Measurements from ENCODE around the gene TYK2. TPM values are rescaled to one million over a fixed set of nuclear protein-coding genes. Genes with fewer than 3 reads are reported as not detected.

Gene TYK2
- total RNA-seq, 6 donors from 2014 or later = 91.5 to 569 (median 152) TPM

- ATAC-seq (ENCODE audit: low FRiP score in 2 of 2) = no peak
- H3K4me3 ChIP-seq = no peak overlapping the region
- 81 to 86% methylated on average over 3 of the region's 3 CpGs for WGBS, 2 donors
- no peaks in the 10 kb centered on the region for H3K9me3 ChIP-seq
- peaks cover 41 to 63% (median 59%) of the 10 kb centered on the region in 4 donors for H3K4me1 ChIP-seq
- H3K27ac ChIP-seq = no peak overlapping the region
- no peak for TF ChIP-seq POLR2AphosphoS5 (IDR thresholded peaks at IDR 0.05)
- TF ChIP-seq EP300 (IDR thresholded peaks at IDR 0.05) = no peak
- no peak for TF ChIP-seq POLR2A (IDR thresholded peaks at IDR 0.05)
- no peak for TF ChIP-seq CTCF (IDR thresholded peaks at IDR 0.05)
- no peaks in the 10 kb centered on the region for H3K36me3 ChIP-seq
- DNase-seq = no peak
- H3K27me3 ChIP-seq = peaks cover 2 to 48% (median 37%) of the 10 kb centered on the region in 4 donors
Measured at GRCh38 chr19:10422846-10423245, 42.5 kb upstream of the TYK2 start.

- Histone ChIP-seq H3K9me3 (no peaks in the 10 kb centered on the region), H3K36me3 (no peaks in the 10 kb centered on the region), H3K27me3 (peaks cover 2 to 56% (median 41%) of the 10 kb centered on the region in 4 donors), H3K27ac (no peak overlapping the region), H3K4me1 (peaks cover 42 to 67% (median 59%) of the 10 kb centered on the region in 4 donors), H3K4me3 (no peak overlapping the region)
- DNase-seq = no peak
- WGBS, 2 donors = 29 to 59% methylated on average over 4 of the region's 4 CpGs
- no peak for TF ChIP-seq CTCF (IDR thresholded peaks at IDR 0.05)
- peak in 1 of 2 donors; percentile 60 for TF ChIP-seq POLR2AphosphoS5 (IDR thresholded peaks at IDR 0.05)
- TF ChIP-seq EP300 (IDR thresholded peaks at IDR 0.05) = peak in 3 of 4 donors; percentile 16 to 78 (median 70)
- TF ChIP-seq POLR2A (IDR thresholded peaks at IDR 0.05) = no peak
- no peak for ATAC-seq (ENCODE audit: low FRiP score in 2 of 2)
Measured at GRCh38 chr19:10422046-10422461, 41.7 kb upstream of the TYK2 start.

- Histone ChIP-seq H3K27ac (no peak overlapping the region), H3K27me3 (peaks cover 2 to 62% (median 41%) of the 10 kb centered on the region in 4 donors), H3K9me3 (peaks cover 0 to 3% (median 0%) of the 10 kb centered on the region in 4 donors), H3K4me1 (peaks cover 46 to 73% (median 63%) of the 10 kb centered on the region in 4 donors), H3K36me3 (no peaks in the 10 kb centered on the region), H3K4me3 (peak overlapping the region in 1 of 4 donors; percentile 30)
- ATAC-seq (ENCODE audit: low FRiP score in 2 of 2) (no peak), DNase-seq (no peak)
- TF ChIP-seq POLR2AphosphoS5 (IDR thresholded peaks at IDR 0.05) (no peak), EP300 (IDR thresholded peaks at IDR 0.05) (no peak), CTCF (IDR thresholded peaks at IDR 0.05) (peak in 1 of 6 experiments; percentile 3)
- 20 to 47% methylated on average over 3 to 16 of the region's 17 CpGs for WGBS, 2 donors
Measured at GRCh38 chr19:10421240-10422045, 41.1 kb upstream of the TYK2 start.

GRCh38 chr19:10420444-10421239 is 40.3 kb upstream of the TYK2 start, which contains the start of gene PDE4A:
Gene PDE4A (plus strand): TSS chr19:10420538. CDS start chr19:10420765, 227 bp downstream.
- DNase-seq (peak in 1 of 2 donors; percentile 90), ATAC-seq (ENCODE audit: low FRiP score in 2 of 2) (no peak)
- H3K27ac ChIP-seq = no peak within 1 kb of the TSS
- peaks cover 0 to 3% (median 0%) of the 10 kb centered on the region in 4 donors for H3K9me3 ChIP-seq
- H3K4me1 ChIP-seq = peaks cover 54 to 81% (median 68%) of the 10 kb centered on the region in 4 donors
- WGBS, 2 donors = 2 to 4% methylated on average over 19 to 21 of the region's 104 CpGs
- H3K4me3 ChIP-seq = peak within 1 kb of the TSS in 3 of 4 donors; percentile 20 to 30 (median 26)
- H3K36me3 ChIP-seq = no peaks in the 10 kb centered on the region
- peaks cover 2 to 63% (median 41%) of the 10 kb centered on the region in 4 donors for H3K27me3 ChIP-seq
- TF ChIP-seq EP300 (IDR thresholded peaks at IDR 0.05) (no peak), POLR2AphosphoS5 (IDR thresholded peaks at IDR 0.05) (no peak), POLR2A (IDR thresholded peaks at IDR 0.05) (no peak), CTCF (IDR thresholded peaks at IDR 0.05) (peak in 5 of 6 experiments; percentile 21 to 42 (median 27))
